GM12875 (cell line): ENCODE measurements around the gene XPOT.

Source experiments
- H3K4me3 ChIP-seq: one replicate; pipeline ENCODE4 v1.5.1; 2011; ENCODE audit warnings: low read depth, low read length, control low read depth
- CTCF ChIP-seq: IDR thresholded peaks from 2 replicates; pipeline ENCODE4 v1.5.1; 2011; ENCODE audit warnings: low read depth, mild to moderate bottlenecking, control low read depth, inconsistent platforms, low read length, moderate library complexity, borderline replicate concordance; ENCODE audit not compliant: insufficient read depth

XPOT gene

GRCh38 chr12:64486657-64487056, 82.5 kb downstream of the XPOT start:
- TF ChIP-seq CTCF, result no peak
- H3K4me3 ChIP-seq, result no peak overlapping the region

GRCh38 chr12:64491718-64492117, 87.5 kb downstream of the XPOT start:
- H3K4me3 ChIP-seq, result no peak overlapping the region
- TF ChIP-seq CTCF, result no peak

- TF ChIP-seq CTCF, result no peak
- no peak overlapping the region for H3K4me3 ChIP-seq
Observed at GRCh38 chr12:64493513-64493912, 89.3 kb downstream of the XPOT start.

GRCh38 chr12:64494998-64495729, 91.0 kb downstream of the XPOT start:
- H3K4me3 ChIP-seq, result no peak overlapping the region
- no peak for TF ChIP-seq CTCF

- no peak overlapping the region for H3K4me3 ChIP-seq
- no peak for TF ChIP-seq CTCF
Observed at GRCh38 chr12:64496839-64497400, 92.7 kb downstream of the XPOT start.

GRCh38 chr12:64497484-64497883, 93.3 kb downstream of the XPOT start:
- no peak overlapping the region for H3K4me3 ChIP-seq
- no peak for TF ChIP-seq CTCF

GRCh38 chr12:64497903-64498302, 93.7 kb downstream of the XPOT start:
- no peak for TF ChIP-seq CTCF
- H3K4me3 ChIP-seq, result no peak overlapping the region
